ENCODE measurements around the gene DACT2. TPM values are rescaled to one million over a fixed set of nuclear protein-coding genes. Genes with fewer than 3 reads are reported as not detected.

The DACT2 gene
- total RNA-seq, 1 experiment from 2014 or later, result not detected

Other genes with a start within 250 kb of the DACT2 start
- not detected in 2 replicates for gene FRMD1, start 240.6 kb downstream of the DACT2 start, total RNA-seq (2014; rRNA removed; shearing (Covaris generic))
- gene SMOC2, start 121.4 kb upstream of the DACT2 start, total RNA-seq (2014; rRNA removed; shearing (Covaris generic)), result 0.20 and 1.1 TPM in 2 replicates